HEK293 (cell line): ENCODE measurements around the gene TDP1.
"Not testable (repeated sequence)": the region's sequence is repeated elsewhere in the genome, so short reads cannot be mapped to it uniquely, and the experiment has no call there.

Experiments used
- GLIS1 ChIP-seq: fragments of 450-650 bp; formaldehyde crosslinking; IDR thresholded peaks from 2 replicates; pipeline ENCODE4 v1.5.1; 2016; ENCODE audit warnings: missing biosample characterization, missing genetic modification characterization
- ZNF266 ChIP-seq: fragments of 450-650 bp; formaldehyde crosslinking; IDR thresholded peaks from 2 replicates; pipeline ENCODE4 v1.5.1; 2016; ENCODE audit warnings: missing biosample characterization, missing genetic modification characterization, low read depth
- ZNF311 ChIP-seq: fragments of 450-650 bp; formaldehyde crosslinking; IDR thresholded peaks from 2 replicates; pipeline ENCODE4 v1.5.1; 2017; ENCODE audit warnings: missing biosample characterization, missing genetic modification characterization, borderline replicate concordance
- ZNF426 ChIP-seq: fragments of 450-650 bp; formaldehyde crosslinking; IDR thresholded peaks from 2 replicates; pipeline ENCODE4 v1.5.1; 2017; ENCODE audit warnings: missing biosample characterization, missing genetic modification characterization, mild to moderate bottlenecking, inconsistent platforms, moderate library complexity
- ZNF701 ChIP-seq: fragments of 450-650 bp; formaldehyde crosslinking; IDR thresholded peaks from 2 replicates; pipeline ENCODE4 v1.5.1; 2016; ENCODE audit warnings: missing biosample characterization, missing genetic modification characterization
- TF ChIP-seq, protein P1 (sequence below): fragments of 450-650 bp; formaldehyde crosslinking; IDR thresholded peaks from 2 replicates; pipeline ENCODE4 v1.5.1; 2016; ENCODE audit warnings: missing biosample characterization, missing genetic modification characterization
- TF ChIP-seq, protein P2 (sequence below): sonication (generic); formaldehyde crosslinking; IDR thresholded peaks from 2 replicates; pipeline ENCODE4 v1.8.1; 2022; ENCODE audit warnings: mild to moderate bottlenecking, moderate library complexity, missing genetic modification reagents

- TF ChIP-seq, protein P1, sequence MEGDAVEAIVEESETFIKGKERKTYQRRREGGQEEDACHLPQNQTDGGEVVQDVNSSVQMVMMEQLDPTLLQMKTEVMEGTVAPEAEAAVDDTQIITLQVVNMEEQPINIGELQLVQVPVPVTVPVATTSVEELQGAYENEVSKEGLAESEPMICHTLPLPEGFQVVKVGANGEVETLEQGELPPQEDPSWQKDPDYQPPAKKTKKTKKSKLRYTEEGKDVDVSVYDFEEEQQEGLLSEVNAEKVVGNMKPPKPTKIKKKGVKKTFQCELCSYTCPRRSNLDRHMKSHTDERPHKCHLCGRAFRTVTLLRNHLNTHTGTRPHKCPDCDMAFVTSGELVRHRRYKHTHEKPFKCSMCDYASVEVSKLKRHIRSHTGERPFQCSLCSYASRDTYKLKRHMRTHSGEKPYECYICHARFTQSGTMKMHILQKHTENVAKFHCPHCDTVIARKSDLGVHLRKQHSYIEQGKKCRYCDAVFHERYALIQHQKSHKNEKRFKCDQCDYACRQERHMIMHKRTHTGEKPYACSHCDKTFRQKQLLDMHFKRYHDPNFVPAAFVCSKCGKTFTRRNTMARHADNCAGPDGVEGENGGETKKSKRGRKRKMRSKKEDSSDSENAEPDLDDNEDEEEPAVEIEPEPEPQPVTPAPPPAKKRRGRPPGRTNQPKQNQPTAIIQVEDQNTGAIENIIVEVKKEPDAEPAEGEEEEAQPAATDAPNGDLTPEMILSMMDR, result not testable (repeated sequence)
- TF ChIP-seq, protein P2, sequence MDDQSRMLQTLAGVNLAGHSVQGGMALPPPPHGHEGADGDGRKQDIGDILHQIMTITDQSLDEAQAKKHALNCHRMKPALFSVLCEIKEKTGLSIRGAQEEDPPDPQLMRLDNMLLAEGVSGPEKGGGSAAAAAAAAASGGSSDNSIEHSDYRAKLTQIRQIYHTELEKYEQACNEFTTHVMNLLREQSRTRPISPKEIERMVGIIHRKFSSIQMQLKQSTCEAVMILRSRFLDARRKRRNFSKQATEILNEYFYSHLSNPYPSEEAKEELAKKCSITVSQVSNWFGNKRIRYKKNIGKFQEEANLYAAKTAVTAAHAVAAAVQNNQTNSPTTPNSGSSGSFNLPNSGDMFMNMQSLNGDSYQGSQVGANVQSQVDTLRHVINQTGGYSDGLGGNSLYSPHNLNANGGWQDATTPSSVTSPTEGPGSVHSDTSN, result not testable (repeated sequence)
- not testable (repeated sequence) for TF ChIP-seq ZNF701 (tag by site-specific recombination); ZNF266; GLIS1 (tag by site-specific recombination); ZNF311 (tag by site-specific recombination); ZNF426 (tag by site-specific recombination)
Measured at GRCh38 chr14:90026608-90027007, 70.9 kb downstream of the TDP1 start.
